Suprapubic skin (tissue), 4 donors: Measurements from ENCODE around the gene PARD6G. TPM values are rescaled to one million over a fixed set of nuclear protein-coding genes. Genes with fewer than 3 reads are reported as not detected.
A peak's percentile ranks its signal among the peaks of the same experiment; 100 is the strongest.

Source experiments
- DNase-seq, 2 donors: peaks; one replicate each; pipeline ENCODE4 v3.0.0-alpha.2; 2019; ENCODE audit warnings: low spot score in 2 of 2
- H3K27ac ChIP-seq: fragments of 200-600 bp; sonication (generic); one replicate; pipeline ENCODE4 v1.5.1; 2019
- H3K27me3 ChIP-seq: fragments of 200-600 bp; sonication (generic); one replicate; pipeline ENCODE4 v1.5.1; 2019
- H3K36me3 ChIP-seq: fragments of 200-600 bp; sonication (generic); one replicate; pipeline ENCODE4 v1.5.1; 2019
- H3K4me1 ChIP-seq: fragments of 200-600 bp; sonication (generic); one replicate; pipeline ENCODE4 v1.5.1; 2019
- H3K4me3 ChIP-seq: fragments of 200-600 bp; sonication (generic); one replicate; pipeline ENCODE4 v1.5.1; 2019; ENCODE audit warnings: mild to moderate bottlenecking
- H3K9me3 ChIP-seq: fragments of 200-600 bp; sonication (generic); one replicate; pipeline ENCODE4 v1.5.1; 2019
- EP300 ChIP-seq: sonication (generic); formaldehyde crosslinking; IDR thresholded peaks from one replicate; pipeline ENCODE4 v1.6.1; 2017; ENCODE audit warnings: antibody characterized with exemption
- POLR2A ChIP-seq, 2 donors: fragments of 450-650 bp; IDR thresholded peaks; one replicate each; pipeline ENCODE4 v1.6.1; 2017; ENCODE audit warnings: antibody characterized with exemption in 2 of 2, mild to moderate bottlenecking in 2 of 2, moderate library complexity in 2 of 2
- POLR2AphosphoS5 ChIP-seq, 3 donors: sonication (generic); formaldehyde crosslinking; IDR thresholded peaks; one replicate each; pipeline ENCODE4 v1.6.1; 2017; ENCODE audit warnings: antibody characterized with exemption in 3 of 3
- WGBS: methylation state at CpG from one replicate; pipeline ENCODE4 v1.1.5; 2018; 5-methylcytosine and 5-hydroxymethylcytosine counted together
- total RNA-seq, 4 donors: library from RNA; depleted of rRNA; stranded (reverse); fragments of >200 nt; gene quantifications; one replicate each; pipeline ENCODE4 v1.1.0, GENCODE V29; 2016
- TF ChIP-seq, protein P1 (sequence below), 2 donors: fragments of 200-600 bp in 1 of 2; fragments of 450-650 bp in 1 of 2; sonication (generic) in 1 of 2; IDR thresholded peaks; one replicate each; pipeline ENCODE4 v1.5.1; 2016 to 2019; ENCODE audit warnings: antibody characterized with exemption in 2 of 2, mild to moderate bottlenecking in 1 of 2, moderate library complexity in 1 of 2

Gene PARD6G
- total RNA-seq, 4 donors from 2014 or later, result 47.5 to 97.6 (median 82.2) TPM

- DNase-seq, result peak in 1 of 2 donors; percentile 49
- Histone ChIP-seq H3K9me3 (no peaks in the 10 kb centered on the region), H3K27ac (no peak overlapping the region), H3K36me3 (no peaks in the 10 kb centered on the region), H3K4me1 (peaks cover 49% of the 10 kb centered on the region), H3K27me3 (no peaks in the 10 kb centered on the region), H3K4me3 (no peak overlapping the region)
- WGBS, result 73% methylated on average over 13 of the region's 13 CpGs
- TF ChIP-seq POLR2A (IDR thresholded peaks at IDR 0.05) (no peak), POLR2AphosphoS5 (IDR thresholded peaks at IDR 0.05) (no peak), EP300 (no peak)
- TF ChIP-seq, protein P1, sequence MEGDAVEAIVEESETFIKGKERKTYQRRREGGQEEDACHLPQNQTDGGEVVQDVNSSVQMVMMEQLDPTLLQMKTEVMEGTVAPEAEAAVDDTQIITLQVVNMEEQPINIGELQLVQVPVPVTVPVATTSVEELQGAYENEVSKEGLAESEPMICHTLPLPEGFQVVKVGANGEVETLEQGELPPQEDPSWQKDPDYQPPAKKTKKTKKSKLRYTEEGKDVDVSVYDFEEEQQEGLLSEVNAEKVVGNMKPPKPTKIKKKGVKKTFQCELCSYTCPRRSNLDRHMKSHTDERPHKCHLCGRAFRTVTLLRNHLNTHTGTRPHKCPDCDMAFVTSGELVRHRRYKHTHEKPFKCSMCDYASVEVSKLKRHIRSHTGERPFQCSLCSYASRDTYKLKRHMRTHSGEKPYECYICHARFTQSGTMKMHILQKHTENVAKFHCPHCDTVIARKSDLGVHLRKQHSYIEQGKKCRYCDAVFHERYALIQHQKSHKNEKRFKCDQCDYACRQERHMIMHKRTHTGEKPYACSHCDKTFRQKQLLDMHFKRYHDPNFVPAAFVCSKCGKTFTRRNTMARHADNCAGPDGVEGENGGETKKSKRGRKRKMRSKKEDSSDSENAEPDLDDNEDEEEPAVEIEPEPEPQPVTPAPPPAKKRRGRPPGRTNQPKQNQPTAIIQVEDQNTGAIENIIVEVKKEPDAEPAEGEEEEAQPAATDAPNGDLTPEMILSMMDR (IDR thresholded peaks at IDR 0.05), result no peak
Observed at GRCh38 chr18:80183273-80184050, 63.9 kb downstream of the PARD6G start.

DNA sequence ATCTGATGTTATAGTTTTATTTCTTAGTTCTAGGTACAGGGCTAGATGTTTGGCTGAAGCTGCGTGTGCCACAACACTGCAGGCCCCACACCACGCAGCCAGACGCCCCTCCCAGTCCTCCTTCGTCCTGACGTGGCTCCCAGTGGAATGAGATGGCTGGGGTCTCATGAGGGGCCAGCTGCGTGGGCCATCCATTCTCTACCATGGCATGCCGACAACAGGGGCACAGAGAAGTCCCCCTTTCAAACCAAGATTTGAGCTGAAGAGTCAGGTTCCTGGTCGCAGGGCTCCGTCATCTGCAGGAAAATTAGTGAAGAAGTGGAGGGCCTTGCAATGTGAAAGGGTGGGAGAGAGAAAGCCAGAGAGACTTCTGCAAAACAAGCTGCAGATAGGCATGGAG is 64.5 kb downstream of the PARD6G start:
- WGBS, result 84% methylated on average over 9 of the region's 9 CpGs
- Histone ChIP-seq H3K36me3 (no peaks in the 10 kb centered on the region), H3K4me3 (no peak overlapping the region), H3K9me3 (no peaks in the 10 kb centered on the region), H3K4me1 (peaks cover 49% of the 10 kb centered on the region), H3K27me3 (no peaks in the 10 kb centered on the region), H3K27ac (peak overlapping the region; percentile 20)
- TF ChIP-seq POLR2AphosphoS5 (IDR thresholded peaks at IDR 0.05) (no peak), POLR2A (IDR thresholded peaks at IDR 0.05) (no peak), EP300 (no peak)
- TF ChIP-seq, protein P1 (IDR thresholded peaks at IDR 0.05), result no peak
- DNase-seq, result peak in 1 of 2 donors; percentile 40

DNA sequence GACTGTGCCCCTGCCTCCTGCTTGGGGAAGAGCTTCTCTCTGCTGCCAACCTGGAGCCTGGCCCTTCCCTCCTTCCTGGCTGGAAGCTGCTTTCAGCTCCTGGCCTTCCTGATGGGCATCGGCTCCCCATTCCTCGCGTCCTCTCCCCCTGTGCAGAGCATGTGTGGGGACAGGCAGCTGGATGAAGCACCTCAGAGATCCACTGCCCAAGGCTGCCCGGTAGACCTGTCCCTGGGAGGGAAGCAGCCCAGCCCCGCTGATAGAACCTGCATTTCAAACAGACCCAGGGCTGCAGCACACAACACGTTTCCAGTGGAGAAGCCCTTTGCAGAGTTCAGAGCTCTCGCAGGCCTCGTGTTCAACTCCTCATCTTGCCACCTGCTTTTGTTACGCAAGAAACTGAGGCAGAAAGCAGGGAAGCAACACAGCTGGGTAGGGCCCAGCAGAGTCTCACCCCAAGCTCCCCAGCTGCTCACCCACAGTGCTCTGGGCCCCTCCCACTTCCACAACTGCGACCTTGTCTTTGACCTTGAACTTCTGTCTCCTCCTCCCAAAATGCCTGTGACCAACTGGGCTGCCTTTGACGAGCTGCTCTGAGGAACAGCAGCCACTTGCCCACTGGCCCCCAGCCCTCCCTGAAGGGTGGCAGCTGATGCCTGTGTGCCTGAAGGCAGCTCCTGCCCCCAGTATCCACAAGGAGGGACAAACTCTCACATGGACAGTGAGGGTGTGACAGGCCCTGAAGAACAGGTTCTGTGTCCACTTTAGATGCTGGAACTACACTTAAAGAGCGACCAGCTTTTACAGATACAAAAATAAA is 65.5 kb downstream of the PARD6G start:
- Histone ChIP-seq H3K9me3 (no peaks in the 10 kb centered on the region), H3K27ac (peak overlapping the region; percentile 93), H3K36me3 (no peaks in the 10 kb centered on the region), H3K4me1 (peaks cover 55% of the 10 kb centered on the region), H3K27me3 (no peaks in the 10 kb centered on the region), H3K4me3 (no peak overlapping the region)
- peak in 1 of 2 donors; percentile 42 for DNase-seq
- 33% methylated on average over 8 of the region's 12 CpGs for WGBS
- TF ChIP-seq, protein P1 (IDR thresholded peaks at IDR 0.05), result no peak
- no peak for TF ChIP-seq POLR2AphosphoS5 (IDR thresholded peaks at IDR 0.05)
- no peak for TF ChIP-seq EP300
- no peak for TF ChIP-seq POLR2A (IDR thresholded peaks at IDR 0.05)

DNA sequence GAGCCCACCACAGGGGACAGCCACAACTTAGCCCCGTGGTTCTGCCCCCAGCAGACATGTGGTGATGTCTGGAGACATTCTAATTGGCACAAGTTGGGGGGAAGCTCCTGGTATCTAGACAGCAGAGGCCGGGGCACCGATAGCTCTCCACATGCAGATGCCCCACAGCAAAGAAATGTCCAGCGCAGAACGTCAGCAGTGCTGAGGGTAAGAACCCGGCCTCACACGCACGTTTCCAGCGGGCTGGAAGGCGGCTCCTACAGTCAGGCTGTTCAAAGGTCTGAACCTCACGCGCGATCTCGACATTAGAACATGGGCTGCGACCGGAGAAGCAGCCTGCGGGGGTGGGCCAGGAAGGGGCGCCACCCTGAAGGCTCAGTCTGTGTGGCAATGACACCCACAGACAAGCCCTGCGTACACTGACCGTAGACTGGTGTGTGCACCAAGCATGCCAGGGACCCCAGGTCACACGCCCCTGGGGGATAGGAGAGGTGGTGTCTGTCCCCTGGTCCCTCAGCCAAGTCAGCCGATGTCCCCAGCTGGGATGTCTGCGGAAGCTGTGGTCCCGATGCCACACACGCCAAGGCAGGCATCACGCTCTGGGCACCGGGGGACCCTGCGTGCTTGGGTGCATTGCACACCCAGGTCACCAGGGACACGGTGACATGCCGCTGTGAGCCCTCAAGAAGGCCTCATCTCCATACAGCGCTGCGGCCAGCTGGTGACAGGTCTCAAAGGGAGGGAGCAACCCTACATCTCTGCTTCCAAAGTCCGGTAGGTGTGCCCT is 66.3 kb downstream of the PARD6G start:
- Histone ChIP-seq H3K9me3 (no peaks in the 10 kb centered on the region), H3K4me1 (peaks cover 56% of the 10 kb centered on the region), H3K36me3 (no peaks in the 10 kb centered on the region), H3K4me3 (no peak overlapping the region), H3K27ac (peak overlapping the region; percentile 93), H3K27me3 (no peaks in the 10 kb centered on the region)
- TF ChIP-seq EP300, result no peak
- DNase-seq, result no peak
- 80% methylated on average over 11 of the region's 33 CpGs for WGBS

DNA sequence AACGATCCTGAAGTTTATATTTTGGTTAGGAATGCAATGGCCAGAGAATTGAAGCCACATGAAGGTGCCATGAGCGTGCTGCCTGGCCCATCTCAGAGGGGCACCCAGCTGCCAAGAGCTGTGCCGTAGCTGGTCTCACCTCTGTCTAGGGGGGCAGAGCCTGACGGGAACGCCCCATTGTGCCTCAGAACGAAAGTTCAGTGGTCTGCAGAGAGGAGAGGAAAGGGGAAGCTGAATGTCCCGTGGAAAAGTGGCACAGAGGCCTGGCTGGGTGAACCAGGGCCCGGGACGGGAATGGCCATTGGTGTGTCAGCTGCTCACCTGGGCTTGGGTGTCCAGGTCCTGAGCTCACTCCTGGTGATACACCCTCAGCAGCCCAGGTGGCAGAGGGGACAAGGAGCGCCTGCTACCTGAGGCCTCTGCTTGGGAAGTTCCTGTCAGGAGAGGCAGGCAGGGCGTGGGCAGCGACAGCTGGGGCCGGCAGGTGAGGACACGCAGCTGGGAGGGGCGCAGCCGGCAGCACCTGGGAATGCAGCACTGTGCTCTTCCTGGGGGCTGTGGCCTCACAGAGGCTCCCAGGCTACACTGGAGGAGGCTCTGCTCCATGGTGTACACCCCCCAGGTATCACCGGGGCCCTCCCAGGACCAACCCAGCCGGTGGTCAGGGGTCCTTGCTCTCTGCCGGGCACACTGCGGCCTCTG is 67.3 kb downstream of the PARD6G start:
- Histone ChIP-seq H3K36me3 (no peaks in the 10 kb centered on the region), H3K4me3 (peak overlapping the region; percentile 25), H3K9me3 (no peaks in the 10 kb centered on the region), H3K27me3 (no peaks in the 10 kb centered on the region), H3K4me1 (peaks cover 64% of the 10 kb centered on the region), H3K27ac (peak overlapping the region; percentile 93)
- TF ChIP-seq POLR2AphosphoS5 (IDR thresholded peaks at IDR 0.05) (no peak), POLR2A (IDR thresholded peaks at IDR 0.05) (no peak), EP300 (no peak)
- TF ChIP-seq, protein P1 (IDR thresholded peaks at IDR 0.05), result no peak
- DNase-seq, result no peak
- WGBS, result 24% methylated on average over 10 of the region's 20 CpGs
